ENCODE results near the gene RGS6.

Gene RGS6

GRCh38 chr14:72611506-72611905, 679.3 kb downstream of the RGS6 start:
- DNase-seq (ENCODE audit: insufficient read length, low spot score) (no peak), FAIRE-seq (no peak)

DNA sequence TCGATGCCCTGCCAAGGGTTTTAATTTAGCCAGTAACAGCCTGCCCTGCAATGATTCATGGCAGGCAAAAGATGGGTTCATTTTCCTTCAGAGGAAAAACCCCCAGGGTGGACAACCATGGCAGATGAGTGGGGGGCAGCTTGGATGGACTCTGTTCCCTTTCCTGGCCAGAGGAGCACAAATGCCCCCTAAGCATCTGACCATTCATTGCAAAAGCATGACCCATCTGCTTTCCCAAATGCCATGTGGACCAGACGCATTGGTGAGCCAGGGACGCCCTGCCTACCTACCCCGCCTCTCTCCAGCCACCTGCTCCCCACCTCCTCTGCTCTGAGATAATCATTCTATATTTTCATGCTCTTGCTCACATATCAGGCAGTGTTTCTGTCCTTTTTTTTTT, 679.8 kb downstream of the RGS6 start:
- FAIRE-seq (no peak), DNase-seq (ENCODE audit: insufficient read length, low spot score) (no peak)

GRCh38 chr14:72613231-72613974, 681.2 kb downstream of the RGS6 start:
- FAIRE-seq (no peak), DNase-seq (ENCODE audit: insufficient read length, low spot score) (no peak)

- DNase-seq (ENCODE audit: insufficient read length, low spot score) (no peak), FAIRE-seq (no peak)
Measured at GRCh38 chr14:72613975-72614319, 681.7 kb downstream of the RGS6 start.

- FAIRE-seq: no peak
- no peak for DNase-seq (ENCODE audit: insufficient read length, low spot score)
Measured at GRCh38 chr14:72614365-72614764, 682.1 kb downstream of the RGS6 start.

DNA sequence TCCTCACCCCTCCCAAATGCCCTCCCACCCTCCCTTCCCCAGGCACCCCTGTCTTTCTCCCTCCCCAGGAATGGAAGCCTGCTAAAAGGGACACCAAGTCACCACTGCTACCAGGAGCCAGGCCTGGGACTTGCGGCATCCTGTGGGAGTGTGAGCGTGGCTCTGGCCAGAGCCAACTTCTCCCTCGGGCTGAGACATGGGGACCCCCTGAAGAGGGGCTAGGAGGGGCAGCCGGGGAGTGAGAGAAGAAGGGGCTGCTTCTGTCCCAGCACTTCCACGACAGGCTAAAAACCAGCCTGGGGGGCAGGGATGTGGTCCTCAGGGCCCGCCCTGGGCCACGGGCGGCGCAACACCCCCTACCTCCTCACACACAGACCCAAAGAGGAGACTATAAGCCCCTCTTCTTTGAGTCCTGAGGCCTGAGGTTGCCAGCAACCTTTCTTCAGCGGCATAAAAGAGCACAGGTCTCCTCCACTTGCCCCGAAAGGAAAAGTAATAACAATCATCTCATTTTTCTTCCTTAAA, 682.7 kb downstream of the RGS6 start:
- FAIRE-seq (no peak), DNase-seq (ENCODE audit: insufficient read length, low spot score) (no peak)

DNA sequence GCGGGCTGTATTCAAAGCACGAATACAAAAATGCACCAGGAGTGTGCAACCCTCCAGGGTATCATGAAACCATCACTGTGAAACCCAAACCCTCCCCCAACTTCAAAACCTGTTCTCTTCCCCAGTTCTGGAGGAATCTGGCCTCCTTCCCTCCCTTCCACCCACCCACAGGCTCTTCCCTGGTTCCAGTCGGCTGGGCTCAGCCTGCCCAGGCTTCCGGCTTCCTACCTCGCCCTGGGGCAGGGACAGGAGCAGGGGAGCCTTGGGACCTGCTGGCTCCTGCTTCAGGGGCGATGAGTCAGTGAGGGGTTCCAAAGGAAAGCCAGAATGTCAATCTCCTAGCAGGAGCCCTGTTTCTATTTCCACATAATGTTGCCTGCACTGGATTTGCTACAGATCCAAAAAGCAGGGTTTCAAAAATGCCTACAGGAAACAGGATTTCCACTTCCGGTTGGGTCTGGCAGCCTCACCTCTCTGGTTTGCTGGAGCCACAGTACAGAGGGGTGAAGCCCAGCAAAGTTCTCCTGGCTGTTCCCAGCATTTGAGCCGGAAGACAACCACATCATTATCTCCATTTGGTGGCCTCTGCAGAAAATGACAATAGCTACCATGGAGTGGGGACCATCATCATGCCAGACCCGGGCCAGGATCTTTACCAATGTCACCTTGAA, 683.4 kb downstream of the RGS6 start:
- no peak for FAIRE-seq

More for the DNA sequence above, 683.4 kb downstream of the RGS6 start:
- DNase-seq (ENCODE audit: insufficient read length, low spot score): no peak
